GM19193 (cell line): Measurements from ENCODE around the gene GAPDHS.

Source experiments
- POLR2A ChIP-seq: IDR thresholded peaks from 4 replicates; pipeline ENCODE4 v1.6.1; 2011; ENCODE audit not compliant: insufficient read depth, insufficient read length; ENCODE audit errors: extremely low read depth

GAPDHS gene

DNA sequence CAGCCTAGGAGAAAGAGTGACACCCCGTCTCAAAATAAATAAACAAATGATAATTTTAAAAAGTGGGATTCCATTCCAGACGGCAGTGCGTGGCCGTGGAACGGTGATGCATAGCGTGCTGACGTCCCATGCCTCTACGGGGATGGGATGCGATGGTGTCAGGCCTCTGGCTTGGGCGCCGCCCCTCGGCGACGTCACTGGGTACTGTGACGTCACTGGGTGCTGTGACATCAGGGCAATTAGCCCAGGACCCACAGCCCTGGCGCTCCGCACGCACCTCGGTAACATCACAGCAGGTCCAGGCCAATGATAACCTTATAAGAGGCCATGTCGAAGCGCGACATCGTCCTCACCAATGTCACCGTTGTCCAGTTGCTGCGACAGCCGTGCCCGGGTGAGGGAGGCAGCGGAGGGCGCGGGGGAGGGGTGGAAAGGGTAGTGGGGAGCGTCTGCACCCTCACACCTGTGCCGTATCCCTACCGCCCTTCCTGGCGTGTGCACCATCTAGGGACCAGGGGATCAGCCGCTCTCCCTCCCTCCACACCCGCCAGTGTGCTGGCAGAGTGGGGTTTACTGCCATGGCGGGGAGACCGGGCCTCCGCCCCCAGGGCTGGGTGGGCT, at the start of gene GAPDHS:
Gene GAPDHS, plus strand, starts transcription at position 256 of the 621 bp plus-strand sequence. Its CDS starts 72 bp downstream, at position 328.
- TF ChIP-seq POLR2A, result no peak

DNA sequence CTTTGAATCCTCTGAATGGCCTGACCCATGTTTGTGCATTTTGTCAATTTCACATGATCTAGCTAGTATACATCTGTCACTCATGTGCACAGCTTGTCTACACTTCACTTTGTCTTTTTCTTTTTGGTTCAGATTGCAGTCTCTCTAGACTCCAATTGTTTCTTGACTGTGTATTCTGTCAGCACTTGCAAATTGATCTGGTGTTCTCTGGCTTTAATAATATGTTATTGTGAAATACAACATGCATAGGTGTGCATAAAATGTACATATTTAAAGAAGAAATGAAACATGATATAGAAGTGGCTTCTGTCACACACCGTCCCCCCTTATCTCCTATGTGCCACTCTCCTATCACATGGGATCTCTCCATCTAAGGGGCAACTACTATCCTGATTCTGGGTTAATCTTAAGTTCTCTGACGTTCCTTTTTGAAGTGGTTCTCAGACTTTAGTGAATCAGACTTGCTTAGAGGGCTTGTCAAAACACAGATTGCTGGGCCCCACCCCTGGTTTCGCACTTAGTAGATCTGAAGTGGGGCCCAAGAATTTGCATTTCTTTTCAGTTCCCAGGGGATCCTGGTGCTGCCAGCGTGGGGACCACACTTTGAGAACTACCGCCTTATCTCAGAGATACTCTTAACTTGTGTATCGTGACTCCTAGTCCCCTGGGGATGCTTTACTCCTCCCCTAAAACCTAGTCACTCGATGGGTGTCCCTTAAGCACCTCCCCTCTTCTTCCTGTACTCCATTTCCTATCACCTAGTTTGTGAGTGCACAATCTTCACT, 48.8 kb upstream of the GAPDHS start:
- no peak for TF ChIP-seq POLR2A

DNA sequence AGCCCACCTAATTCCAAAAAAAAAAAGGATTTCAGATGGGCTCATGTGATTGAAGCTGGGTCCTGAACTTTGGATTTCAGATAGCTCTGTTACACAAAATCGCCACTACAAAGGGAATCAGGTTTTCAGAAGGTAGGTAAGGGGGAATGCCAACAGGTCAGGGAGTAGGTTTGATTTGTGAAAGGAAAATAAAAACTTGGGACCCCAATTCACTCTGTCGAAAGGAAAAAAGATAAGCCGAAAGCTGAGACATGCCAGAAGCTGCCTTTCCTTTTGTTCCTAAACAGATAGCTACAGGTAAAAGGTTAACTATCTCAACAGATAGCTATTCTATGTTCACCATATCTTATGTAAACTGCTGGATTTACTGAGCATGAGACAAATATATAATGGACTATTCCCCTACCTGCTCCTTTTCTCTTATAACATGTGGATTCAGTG, 47.0 kb upstream of the GAPDHS start:
- no peak for TF ChIP-seq POLR2A

DNA sequence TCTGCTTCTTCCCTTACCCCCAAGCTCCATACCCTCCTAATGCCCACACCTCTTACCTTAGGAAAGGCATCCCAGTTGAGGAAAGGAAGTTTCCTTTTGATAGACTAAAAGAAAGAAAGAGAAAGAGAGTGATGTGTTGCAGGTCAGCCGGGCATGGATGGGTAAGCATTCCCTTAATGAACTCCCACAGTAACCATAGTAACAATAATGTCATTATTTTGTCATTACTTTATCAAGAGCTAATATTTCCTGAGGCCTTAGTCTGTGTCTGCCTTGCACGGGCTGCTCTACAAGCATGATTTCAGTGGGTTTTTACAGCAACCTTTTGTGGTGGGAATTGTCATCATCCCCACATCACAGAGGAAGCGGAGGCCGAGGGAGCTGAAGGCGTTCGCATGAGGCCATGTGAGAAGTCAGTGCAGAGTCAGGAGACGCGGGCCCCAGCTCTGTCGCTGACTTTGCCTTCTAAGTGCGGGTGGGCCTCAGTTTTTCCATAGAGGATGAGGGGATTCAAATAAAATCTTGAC, 45.5 kb upstream of the GAPDHS start:
- no peak for TF ChIP-seq POLR2A

DNA sequence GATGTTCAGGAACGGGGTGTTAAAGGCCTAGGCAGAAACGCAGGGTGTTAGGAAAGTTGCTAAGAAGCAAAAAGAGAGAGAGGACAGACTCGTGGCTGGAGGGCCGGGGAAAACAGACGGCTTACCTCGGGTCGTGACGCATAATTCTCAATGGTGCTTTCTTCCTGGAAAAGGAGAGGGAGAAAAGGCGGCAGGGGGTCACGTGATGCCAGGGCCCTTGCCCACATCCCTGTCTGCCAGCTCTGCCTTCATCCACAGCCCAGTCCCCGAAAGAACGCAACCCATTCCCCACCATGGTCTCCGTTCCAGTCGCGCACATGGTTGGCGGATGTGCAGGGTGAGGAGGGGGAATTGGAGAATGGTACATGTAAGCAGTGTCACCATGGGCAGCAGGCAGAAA, 44.6 kb upstream of the GAPDHS start:
- no peak for TF ChIP-seq POLR2A

DNA sequence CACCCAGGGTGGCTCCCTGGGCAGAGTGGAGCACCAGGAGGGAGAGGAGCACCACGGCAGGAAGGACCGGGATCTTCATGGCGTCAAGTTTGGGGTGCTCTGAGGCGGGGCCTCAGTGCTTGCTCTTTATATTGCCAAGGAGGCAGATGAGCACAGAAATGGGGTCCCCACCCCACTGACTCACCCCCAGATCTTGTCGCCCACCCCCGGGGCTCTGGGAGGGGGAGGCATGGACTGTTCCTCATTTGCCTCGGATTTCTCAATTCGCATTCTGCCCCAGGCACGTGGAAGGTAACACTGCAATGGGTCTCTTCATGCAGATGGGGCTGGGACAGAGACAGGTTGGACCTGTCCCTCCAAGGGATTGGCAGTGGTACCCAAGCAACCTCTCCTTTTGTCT, 42.9 kb upstream of the GAPDHS start, which contains the start of gene KRTDAP:
Gene KRTDAP, minus strand, starts transcription at position 101 of the 400 bp plus-strand sequence. Its CDS starts 22 bp downstream, at position 79.
- TF ChIP-seq POLR2A, result no peak

DNA sequence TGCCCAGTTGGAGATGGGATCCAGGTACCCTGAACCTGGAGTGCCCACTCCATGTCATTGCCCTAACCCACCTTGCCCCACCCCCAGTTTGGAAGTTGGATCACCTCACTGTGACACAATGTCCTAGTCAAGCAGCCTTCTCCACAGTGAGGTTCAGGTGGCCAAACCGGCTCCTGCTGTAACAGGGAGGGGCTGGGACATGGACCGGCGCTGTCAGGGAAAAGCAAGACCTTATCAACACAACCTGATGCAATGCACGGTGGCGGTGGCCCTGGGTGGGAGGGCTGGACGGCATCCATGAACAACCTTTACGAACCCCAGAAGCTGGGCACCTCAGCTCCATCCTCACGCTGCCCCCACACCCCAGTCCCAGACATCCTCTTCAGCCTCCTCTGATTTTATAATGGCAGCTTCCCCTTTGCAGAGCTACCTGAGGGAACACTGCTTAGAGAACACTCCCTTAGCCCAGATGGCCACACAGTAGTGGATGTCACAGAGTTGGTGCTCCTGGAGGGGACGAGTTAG, 41.4 kb upstream of the GAPDHS start:
- no peak for TF ChIP-seq POLR2A

DNA sequence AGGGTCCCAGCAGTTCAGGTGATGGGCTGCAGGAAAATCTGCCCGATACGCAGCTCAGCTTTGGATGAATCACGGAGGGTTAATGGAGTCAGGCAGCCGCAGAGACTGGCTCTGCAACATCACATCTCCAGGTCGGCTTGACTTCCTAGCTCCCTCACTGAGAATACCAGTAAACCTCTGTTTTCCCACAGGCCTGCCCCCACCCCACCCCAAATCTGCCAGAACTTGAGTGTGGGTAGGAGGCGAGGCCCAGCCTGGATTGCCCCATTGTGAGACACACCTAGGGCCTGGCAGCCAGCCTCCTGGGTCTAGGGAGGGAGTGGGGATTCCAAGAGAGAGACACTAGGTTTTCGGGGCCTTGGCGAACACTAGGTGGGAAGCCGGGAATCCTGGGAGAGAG, 39.3 kb upstream of the GAPDHS start:
- no peak for TF ChIP-seq POLR2A

DNA sequence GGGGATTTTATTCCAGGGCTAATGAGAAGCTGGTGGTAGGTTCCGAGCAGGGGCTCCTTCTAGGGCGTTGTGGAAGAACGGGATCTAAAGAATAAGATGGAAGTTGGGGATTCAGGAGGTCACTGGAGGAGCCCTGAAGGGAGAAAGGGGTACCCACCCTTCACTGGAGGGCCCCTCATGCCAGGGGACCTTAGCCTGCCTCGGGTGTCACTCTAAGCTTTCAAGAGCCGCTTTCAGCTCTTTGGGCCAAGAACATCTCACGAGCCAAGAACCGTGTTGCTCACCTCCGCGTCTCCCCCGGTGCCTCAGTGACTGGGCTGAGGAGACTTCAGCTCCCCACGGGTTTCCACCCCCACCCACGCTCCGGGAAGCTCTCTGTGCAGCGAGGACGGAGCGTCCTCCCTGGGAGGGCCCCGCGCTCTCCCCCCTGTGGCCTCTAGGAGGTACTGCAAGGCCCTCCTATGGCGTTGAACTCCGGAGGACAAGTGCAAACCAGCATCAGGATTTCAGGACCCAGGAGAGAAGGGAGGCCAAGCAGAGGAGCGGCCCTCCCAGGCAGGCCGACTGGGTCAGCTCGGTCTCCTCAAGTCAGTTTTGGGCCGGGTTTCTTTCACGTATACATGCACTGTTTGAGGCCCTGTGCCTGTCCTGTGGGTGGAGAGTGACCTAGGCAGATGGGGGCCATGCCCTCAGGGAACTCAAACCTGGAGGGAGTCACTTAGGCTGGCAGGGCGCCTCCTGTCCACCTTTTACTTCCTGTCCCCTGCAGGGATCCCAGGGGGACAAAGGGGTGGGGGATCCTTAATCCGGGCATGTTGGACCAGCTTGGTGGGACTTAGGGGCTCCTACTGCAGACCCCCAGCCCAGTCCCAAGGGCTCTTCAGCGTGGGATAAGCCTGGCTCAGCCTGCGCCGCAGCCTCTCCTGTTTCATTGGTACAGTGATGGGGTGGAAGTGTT, 37.9 kb upstream of the GAPDHS start:
- no peak for TF ChIP-seq POLR2A

DNA sequence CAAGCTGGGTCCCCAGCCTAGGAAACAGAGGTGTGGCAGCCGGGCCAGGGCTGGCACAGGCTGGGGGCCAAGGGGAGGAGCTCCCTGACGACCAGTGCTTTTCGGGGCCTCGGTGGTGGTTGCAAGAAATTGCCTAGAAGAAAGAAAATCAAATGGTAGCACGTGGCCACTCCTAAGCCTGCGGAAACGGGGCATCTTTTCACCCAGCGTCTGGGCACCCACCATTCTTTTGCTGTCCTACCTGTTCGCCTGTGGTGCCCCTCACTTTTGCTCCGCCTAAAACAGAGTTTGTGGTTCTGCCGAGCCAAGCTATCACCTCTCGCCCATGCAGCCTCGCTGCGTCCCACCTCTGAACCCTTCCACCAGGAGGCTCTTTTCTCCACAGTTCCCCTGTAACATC, 35.9 kb upstream of the GAPDHS start:
- TF ChIP-seq POLR2A, result no peak

DNA sequence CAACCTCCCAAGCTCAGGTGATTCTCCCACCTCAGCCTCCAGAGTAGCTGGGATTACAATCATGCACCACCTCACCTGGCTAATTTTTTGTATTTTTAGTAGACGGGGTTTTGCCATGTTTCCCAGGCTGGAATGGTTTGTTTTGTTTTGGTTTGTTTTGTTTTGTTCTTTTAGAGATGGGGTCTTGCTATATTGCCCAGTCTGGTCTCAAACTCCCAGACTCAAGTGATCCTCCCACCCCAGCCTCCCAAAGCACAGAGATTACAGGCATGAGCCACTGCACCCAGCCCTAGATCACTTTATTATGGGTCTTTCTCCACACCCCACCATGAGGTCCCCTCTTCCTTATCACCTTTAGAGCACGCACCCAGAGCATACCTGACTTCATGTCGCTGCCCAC, 35.0 kb upstream of the GAPDHS start:
- TF ChIP-seq POLR2A, result no peak

DNA sequence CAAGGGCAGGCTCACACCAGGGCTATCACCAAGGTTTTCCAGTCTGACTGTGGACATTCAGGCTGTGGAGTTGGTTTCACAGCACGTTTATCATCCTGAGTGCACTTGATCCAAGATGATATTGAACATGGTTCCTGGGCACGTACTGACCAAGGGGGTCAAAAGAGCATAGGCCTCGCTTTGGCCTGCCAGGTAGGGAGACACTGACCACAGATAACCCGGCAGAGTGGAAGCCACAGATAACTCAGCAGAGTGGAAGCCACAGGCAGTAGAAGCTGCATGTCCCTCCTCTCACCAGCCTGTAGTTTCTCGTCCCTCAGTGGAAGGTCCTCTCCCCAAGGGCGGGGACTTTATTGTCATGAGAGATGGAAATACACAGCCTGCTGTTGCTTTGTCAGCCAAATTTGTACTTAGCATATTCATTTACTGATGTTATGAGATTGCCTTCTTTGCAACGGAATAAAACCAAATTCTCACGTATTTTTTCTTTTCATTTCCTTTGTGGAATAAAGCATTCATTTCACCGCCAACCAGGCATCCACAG, 34.2 kb upstream of the GAPDHS start:
- TF ChIP-seq POLR2A, result no peak

DNA sequence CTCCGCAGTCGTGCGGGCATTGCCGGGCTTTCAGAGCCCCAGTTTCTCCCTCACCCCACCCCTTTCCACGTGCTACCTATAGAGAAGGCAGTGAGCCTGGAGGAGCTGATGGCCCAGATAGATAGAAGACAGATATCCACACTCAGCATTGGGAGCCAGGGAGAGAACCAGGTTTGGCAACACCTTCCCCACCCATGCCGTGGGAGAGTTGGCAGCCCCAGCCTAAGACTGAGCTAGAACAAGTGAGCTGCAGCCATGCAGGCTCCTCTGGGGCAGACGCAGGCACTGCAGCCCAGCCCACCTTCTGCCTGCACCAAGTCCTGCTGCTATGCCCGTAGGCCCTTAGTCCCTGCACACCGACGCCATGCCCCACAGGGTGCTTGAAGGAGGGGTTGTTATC, 32.6 kb upstream of the GAPDHS start:
- no peak for TF ChIP-seq POLR2A

DNA sequence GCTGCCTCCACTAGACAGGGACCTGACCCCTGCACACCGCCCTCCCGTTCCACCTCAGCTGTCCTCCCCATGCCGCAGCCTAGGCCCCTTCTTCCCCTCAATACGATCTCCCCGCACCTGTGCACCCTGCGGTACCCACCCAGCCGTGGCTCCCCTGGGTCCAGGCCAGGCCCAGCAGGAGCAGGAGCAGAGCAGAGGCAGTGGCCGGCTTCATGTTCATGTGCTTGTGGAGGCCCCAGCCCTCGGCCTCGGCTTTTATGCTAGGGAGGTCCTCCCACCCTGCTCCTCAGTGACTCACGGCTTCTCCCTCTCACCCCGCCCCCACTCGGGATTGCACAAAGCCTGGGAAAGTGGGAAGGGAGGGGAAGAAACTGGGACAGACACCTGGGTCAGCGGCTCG, 31.6 kb upstream of the GAPDHS start:
- TF ChIP-seq POLR2A, result no peak
